Kidney (tissue), 14 donors: Measurements from ENCODE around the gene SEMA3A. TPM values are rescaled to one million over a fixed set of nuclear protein-coding genes. Genes with fewer than 3 reads are reported as not detected.

Source experiments
- DNase-seq, 5 donors: peaks; one replicate each; pipeline ENCODE4 v3.0.0-alpha.2; 2013 to 2020
- FAIRE-seq: peaks from 2 replicates; lab custom pipeline; 2012; peaks lifted over from hg19 to GRCh38; lab: Jason Lieb, UNC
- H3K27ac ChIP-seq, 2 donors: one replicate each; pipeline ENCODE4 v1.7.0; 2013; ENCODE audit warnings: low read depth in 2 of 2, low read length in 2 of 2, inconsistent platforms in 1 of 2
- H3K27me3 ChIP-seq: one replicate; pipeline ENCODE4 v1.7.1; 2013; ENCODE audit warnings: low read length, inconsistent platforms; ENCODE audit not compliant: control insufficient read depth, insufficient read depth
- H3K36me3 ChIP-seq, 3 donors: one replicate each; pipeline versions ENCODE4 v1.7.0 to v1.7.1; 2013; ENCODE audit warnings: low read length in 3 of 3, control low read depth in 1 of 3, inconsistent platforms in 1 of 3; ENCODE audit not compliant: insufficient read depth in 3 of 3, control insufficient read depth in 2 of 3
- H3K4me1 ChIP-seq, 3 donors: one replicate each; pipeline versions ENCODE4 v1.7.0 to v1.7.1; 2013; ENCODE audit warnings: low read length in 3 of 3, inconsistent platforms in 1 of 3, low read depth in 1 of 3; ENCODE audit not compliant: control insufficient read depth in 2 of 3, insufficient read depth in 2 of 3
- H3K4me3 ChIP-seq, 3 donors: one replicate each; pipeline versions ENCODE4 v1.7.0 to v1.8.1; 2013; ENCODE audit warnings: low read length in 3 of 3, control low read depth in 1 of 3, inconsistent platforms in 1 of 3
- H3K9ac ChIP-seq, 3 donors: one replicate each; pipeline versions ENCODE4 v1.7.0 to v1.7.1; 2013; ENCODE audit warnings: low read length in 3 of 3, control low read depth in 1 of 3, inconsistent platforms in 1 of 3
- H3K9me3 ChIP-seq, 3 donors: one replicate each; pipeline versions ENCODE4 v1.7.0 to v1.7.1; 2013; ENCODE audit warnings: low read length in 3 of 3, control low read depth in 1 of 3, inconsistent platforms in 1 of 3; ENCODE audit not compliant: control insufficient read depth in 2 of 3, insufficient read depth in 1 of 3
- intact Hi-C: fragments of 100-400 bp; cut with DNase I; formaldehyde crosslinking; loops from one replicate; pipeline ENCODE4 v1.11.1; 2022
- polyA plus RNA-seq: library from polyadenylated mRNA; stranded (reverse); fragments of 350-450 nt; fragmentation: Illumina TruSeq; extraction: RNeasy Lipid Tissue Mini Kit (QIAGEN cat#74804); gene quantifications from one replicate; pipeline ENCODE4 v1.2.3, GENCODE V29; 2014; ENCODE audit warnings: low read depth, low replicate concordance; ENCODE audit not compliant: insufficient read depth
- total RNA-seq: library from RNA; stranded (reverse); fragmentation: NEBNext Ultra II Directional; extraction: Animal tissue kit (Norgen Biotek cat#: 25700); gene quantifications from one replicate; pipeline ENCODE4 v1.2.1, GENCODE V29; 2021
- TF ChIP-seq, protein P1 (sequence below): IDR thresholded peaks from 3 replicates; pipeline ENCODE4 v1.5.1; 2012; ENCODE audit warnings: mild to moderate bottlenecking, moderate library complexity, borderline replicate concordance; ENCODE audit not compliant: insufficient read depth; ENCODE audit errors: extremely low read depth
- donor health status: control.
- donor health status: control.
- donor health status: control.
- donor health status: control.
- donor health status: control.
- donor health status: DM: yes; HTN: yes; CAD: no.
- donor health status: Normal renal cell carcinoma (clear cell type).

Gene SEMA3A
- total and polyA plus RNA-seq, 2 donors from 2014 or later: 0.34 to 10.7 TPM

DNA sequence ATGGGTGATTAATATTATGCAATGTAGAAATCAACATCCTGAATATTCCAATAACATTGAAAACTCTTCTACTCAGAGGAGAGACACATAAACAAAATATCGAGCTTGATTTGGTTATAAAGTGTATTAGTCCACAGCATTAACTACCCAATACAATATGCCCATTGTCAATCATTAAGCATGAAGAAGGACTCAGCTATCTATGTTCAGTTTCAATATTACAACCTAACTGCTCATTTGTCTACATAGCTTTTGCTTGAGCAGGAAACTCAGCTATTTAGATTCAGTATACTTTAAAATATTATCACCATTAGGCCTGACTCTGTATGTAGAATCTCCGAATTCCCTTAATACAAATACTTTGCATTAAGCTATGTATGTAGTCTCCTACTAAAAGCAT, 262.6 kb downstream of the SEMA3A start:
- FAIRE-seq (no peak), DNase-seq (no peak)
- TF ChIP-seq, protein P1, sequence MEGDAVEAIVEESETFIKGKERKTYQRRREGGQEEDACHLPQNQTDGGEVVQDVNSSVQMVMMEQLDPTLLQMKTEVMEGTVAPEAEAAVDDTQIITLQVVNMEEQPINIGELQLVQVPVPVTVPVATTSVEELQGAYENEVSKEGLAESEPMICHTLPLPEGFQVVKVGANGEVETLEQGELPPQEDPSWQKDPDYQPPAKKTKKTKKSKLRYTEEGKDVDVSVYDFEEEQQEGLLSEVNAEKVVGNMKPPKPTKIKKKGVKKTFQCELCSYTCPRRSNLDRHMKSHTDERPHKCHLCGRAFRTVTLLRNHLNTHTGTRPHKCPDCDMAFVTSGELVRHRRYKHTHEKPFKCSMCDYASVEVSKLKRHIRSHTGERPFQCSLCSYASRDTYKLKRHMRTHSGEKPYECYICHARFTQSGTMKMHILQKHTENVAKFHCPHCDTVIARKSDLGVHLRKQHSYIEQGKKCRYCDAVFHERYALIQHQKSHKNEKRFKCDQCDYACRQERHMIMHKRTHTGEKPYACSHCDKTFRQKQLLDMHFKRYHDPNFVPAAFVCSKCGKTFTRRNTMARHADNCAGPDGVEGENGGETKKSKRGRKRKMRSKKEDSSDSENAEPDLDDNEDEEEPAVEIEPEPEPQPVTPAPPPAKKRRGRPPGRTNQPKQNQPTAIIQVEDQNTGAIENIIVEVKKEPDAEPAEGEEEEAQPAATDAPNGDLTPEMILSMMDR: no peak
- H3K4me3 ChIP-seq: no peak overlapping the region
- H3K9me3 ChIP-seq: no peaks in the 10 kb centered on the region
- H3K27me3 ChIP-seq: no peaks in the 10 kb centered on the region
- no peak overlapping the region for H3K27ac ChIP-seq
- H3K4me1 ChIP-seq: no peaks in the 10 kb centered on the region
- intact Hi-C loops: no loop called here
- H3K9ac ChIP-seq: no peak overlapping the region
- no peaks in the 10 kb centered on the region for H3K36me3 ChIP-seq

DNA sequence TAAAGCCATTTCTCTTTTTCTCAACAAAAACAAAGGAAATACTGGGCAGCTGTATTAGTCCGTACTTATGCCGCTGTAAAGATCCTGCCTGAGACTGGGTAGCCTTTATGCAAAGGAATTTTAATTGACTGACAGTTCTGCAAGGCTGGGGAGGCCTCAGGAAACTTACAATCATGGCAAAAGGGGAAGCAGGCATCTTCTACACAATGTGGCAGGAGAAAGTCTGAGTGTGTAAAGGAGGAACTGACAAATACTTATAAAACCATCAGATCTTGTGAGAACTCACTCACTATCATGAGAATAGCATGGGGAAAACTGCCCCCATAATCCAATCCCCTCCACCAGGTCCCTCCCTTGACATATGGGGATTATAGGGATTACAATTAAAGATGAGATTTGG, 264.3 kb downstream of the SEMA3A start:
- Histone ChIP-seq H3K9ac (no peak overlapping the region), H3K4me3 (no peak overlapping the region), H3K27me3 (no peaks in the 10 kb centered on the region), H3K36me3 (no peaks in the 10 kb centered on the region), H3K9me3 (no peaks in the 10 kb centered on the region), H3K4me1 (no peaks in the 10 kb centered on the region), H3K27ac (no peak overlapping the region)
- intact Hi-C loops: no loop called here
- DNase-seq (no peak), FAIRE-seq (no peak)
- TF ChIP-seq, protein P1: no peak

DNA sequence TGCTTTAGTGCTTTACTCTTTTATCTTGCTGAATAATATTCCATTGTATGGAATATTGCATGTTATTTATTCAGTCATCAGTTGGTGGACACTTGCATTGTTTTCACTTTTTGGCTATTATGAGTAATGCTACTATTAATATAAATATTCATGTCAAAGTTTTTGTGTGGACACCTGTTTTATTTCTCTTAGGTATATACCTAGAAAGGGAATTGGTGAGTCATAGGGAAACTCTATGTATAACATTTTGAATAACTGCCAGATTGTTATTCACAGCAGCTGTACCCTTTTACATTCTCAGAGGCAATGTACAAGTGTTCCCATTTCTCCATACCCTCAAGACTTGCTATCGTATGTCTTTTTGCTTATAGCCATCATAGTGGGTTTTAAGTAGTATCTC, 268.7 kb downstream of the SEMA3A start:
- DNase-seq (no peak), FAIRE-seq (no peak)
- Histone ChIP-seq H3K4me1 (no peaks in the 10 kb centered on the region), H3K27me3 (no peaks in the 10 kb centered on the region), H3K36me3 (no peaks in the 10 kb centered on the region), H3K9ac (no peak overlapping the region), H3K9me3 (no peaks in the 10 kb centered on the region), H3K27ac (no peak overlapping the region), H3K4me3 (no peak overlapping the region)
- intact Hi-C loops: no loop called here
- TF ChIP-seq, protein P1: no peak

DNA sequence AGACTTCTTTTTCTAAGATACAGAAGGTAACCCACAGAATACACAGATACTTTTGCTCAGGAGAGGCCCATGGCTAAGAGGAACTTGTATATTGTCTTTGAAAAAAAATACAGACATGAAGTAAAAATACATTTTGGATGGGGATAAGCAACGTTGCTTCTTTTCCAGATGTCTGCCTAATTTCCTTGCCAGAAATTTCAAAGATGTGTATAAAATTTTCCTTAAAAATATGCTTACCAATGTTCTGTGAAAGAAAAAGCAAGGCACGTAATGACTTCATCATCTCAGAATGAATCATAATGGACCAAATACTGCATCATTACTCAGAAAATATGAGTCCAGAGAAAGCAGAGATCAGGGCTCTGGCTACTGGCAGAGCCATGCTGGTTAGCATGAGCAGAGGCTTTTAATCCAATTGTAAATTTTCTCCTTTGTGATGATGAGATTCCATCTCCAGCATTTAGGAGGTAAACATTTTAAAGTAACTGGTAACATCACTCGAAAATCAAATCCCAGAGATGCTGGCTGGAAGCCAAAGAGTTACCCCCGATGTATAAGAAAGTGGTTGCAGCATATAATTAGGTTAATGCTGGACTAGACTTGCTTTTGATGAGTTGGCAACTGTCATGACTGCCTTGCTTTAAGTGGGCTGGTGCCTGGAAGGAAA, 272.5 kb downstream of the SEMA3A start:
- Histone ChIP-seq H3K9me3 (no peaks in the 10 kb centered on the region), H3K27me3 (no peaks in the 10 kb centered on the region), H3K27ac (no peak overlapping the region), H3K4me3 (no peak overlapping the region), H3K4me1 (no peaks in the 10 kb centered on the region), H3K36me3 (no peaks in the 10 kb centered on the region), H3K9ac (no peak overlapping the region)
- DNase-seq (no peak), FAIRE-seq (no peak)
- intact Hi-C loops: no loop called here
- TF ChIP-seq, protein P1: no peak
